GM18870 (cell line): ENCODE results near the gene DUOXA1.

ENCODE experiments used
- ATAC-seq: cut with Tn5 transposase; IDR thresholded peaks from one replicate; pipeline ENCODE4 v1.9.1; 2021; ENCODE audit warnings: moderate library complexity; ENCODE audit not compliant: unreplicated experiment

DUOXA1 gene

GRCh38 chr15:45129651-45130129 is at the start of gene DUOXA1, which contains the start of gene DUOX1:
Gene DUOXA1, minus strand, starts transcription at chr15:45129879. Its CDS starts 6,865 bp downstream, at chr15:45123014.
Gene DUOX1, plus strand, starts transcription at chr15:45129994. Its CDS starts 1,973 bp downstream, at chr15:45131967.
- ATAC-seq = no peak

- no peak for ATAC-seq
Measured at GRCh38 chr15:45177285-45177684, 47.6 kb upstream of the DUOXA1 start.

DNA sequence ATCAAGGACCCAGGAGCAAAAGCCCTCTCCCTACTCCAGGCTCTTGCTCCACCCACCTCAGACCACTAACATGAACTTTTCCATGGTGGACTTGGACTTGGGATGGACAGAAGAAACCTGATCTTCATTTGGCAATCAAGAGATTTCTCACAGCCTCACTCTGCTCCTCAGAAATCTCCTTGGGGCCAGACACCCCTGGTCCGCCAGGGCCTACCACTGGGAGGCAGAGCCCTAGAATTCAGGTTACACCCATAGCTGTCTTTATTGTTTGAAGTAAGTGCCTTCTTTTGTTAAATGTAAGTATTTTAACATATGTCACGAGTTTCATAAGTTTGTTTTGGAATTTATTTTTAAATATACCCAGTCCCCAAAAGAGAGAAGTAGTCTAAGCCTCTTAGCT is 44.9 kb upstream of the DUOXA1 start:
- ATAC-seq = no peak

GRCh38 chr15:45174069-45174468 is 44.4 kb upstream of the DUOXA1 start:
- ATAC-seq = no peak

- no peak for ATAC-seq
Measured at GRCh38 chr15:45171912-45172311, 42.2 kb upstream of the DUOXA1 start.

- ATAC-seq = no peak
Measured at GRCh38 chr15:45169608-45170480, 40.2 kb upstream of the DUOXA1 start.

DNA sequence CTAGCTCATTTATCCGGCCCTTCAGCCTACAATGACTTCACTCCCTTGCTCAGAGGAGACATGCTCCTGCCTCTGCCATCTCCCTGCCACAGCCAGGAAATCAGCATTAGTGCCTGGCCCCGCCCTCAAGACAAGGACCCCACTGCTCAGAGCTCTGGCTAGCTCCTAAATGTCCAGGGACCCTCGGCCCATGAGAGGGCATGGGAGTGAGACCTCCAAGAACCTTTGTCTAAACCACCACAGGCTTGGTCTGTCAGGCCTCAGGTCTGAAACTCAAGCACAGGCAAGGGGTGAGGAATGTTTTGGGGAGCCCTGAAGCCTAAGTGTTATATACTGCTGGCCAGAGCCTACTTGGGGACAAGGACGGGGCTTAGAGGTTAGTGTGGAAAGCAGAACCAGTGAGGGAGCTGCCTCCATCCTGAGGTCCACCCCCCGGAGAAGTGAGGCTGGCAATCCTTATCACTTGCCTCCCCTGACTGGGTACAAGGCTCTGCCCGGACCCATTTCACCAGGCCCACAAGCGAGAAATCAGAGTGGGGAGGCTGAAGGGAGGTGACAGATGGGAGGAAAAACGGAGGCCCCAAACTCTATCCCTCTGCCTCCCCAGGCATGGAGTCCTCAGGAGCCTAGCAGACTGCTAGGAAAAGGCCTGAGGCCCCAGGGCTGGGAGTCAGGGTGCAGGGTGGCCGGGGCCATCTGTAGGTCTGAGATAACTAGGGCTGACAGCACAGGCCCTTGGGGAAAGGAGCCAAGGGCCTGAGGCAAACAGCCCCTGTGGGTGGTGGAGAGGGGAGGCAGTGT is 39.3 kb upstream of the DUOXA1 start:
- ATAC-seq = no peak

DNA sequence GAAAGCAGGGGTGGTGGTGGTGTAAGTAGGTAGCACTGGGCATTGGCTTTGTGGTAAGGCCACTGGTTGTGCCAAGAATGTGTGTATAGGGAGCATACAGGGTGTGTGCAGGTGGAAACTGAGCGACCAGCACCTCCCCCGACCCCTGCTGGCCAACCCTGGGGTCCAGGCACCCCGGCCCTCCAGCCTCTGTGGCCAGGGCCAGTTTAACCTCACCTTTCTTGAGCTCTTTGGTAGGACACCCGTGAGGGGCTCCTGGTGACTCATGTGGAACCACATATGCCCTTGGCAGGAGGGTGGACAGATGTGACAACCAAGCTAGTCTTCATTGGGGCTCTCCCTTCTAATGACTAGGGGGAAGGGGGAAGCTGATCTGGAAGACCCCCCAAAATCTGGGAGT is 38.6 kb upstream of the DUOXA1 start:
- no peak for ATAC-seq

DNA sequence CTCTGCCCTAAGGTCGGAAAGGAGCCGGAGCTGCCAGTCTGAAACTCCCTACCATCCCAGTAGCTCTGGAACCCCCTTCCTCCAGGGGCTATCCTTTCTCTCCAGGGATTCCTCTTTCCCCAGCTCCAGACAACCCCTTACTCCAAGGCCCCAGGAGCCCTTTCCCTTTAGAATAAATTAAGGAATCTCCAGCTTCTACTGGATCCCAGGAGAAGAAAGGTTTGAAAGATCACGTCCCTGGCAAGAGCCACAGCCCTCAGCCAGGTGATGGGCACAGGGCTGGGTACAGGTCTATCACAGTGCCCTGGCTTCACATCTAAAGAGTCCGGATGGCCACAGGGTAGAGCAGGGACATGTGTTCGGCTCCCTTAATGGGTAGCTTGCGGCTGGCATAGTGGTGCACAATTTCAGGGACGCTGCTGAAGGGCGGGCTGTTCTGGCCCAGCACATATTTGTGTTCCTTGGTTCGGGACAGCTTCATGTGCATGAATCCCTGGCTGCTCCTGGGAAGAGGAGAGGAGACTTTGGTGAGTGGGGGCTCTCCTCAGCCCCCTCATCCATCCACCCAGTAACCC is 38.0 kb upstream of the DUOXA1 start:
- ATAC-seq = no peak

GRCh38 chr15:45166834-45167630 is 37.4 kb upstream of the DUOXA1 start:
- ATAC-seq = peak; percentile 71

GRCh38 chr15:45165536-45165935 is 35.9 kb upstream of the DUOXA1 start:
- no peak for ATAC-seq

DNA sequence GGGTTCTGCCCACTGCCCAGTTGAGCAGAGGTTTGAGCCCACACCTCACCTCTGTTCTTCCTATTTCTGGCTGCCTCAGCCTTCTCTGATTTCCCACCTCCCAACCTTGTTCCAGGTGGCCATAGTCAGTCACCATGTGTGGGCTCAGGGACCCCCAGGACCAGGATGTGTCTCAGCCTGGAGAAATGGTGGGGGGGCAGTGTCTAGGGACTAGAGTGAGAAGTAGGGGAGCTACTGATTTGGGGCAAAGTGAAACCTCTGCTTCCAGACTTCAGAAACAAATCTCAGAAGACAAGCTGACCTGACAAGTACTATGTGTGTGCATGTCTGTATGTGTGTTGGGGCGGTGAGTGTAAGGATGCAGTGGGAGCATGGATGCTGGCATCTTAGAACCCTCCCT is 35.2 kb upstream of the DUOXA1 start:
- ATAC-seq = no peak

DNA sequence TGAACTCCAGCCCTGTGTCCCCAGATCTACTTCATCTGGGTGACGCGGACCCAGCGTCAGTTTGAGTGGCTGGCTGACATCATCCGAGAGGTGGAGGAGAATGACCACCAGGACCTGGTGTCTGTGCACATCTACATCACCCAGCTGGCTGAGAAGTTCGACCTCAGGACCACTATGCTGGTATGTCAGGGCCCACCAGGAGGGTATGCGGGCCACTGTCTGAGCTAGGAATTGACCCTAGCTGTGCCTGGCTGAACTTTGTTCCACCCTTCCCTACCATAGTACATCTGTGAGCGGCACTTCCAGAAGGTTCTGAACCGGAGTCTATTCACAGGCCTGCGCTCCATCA is 33.8 kb upstream of the DUOXA1 start:
- no peak for ATAC-seq

GRCh38 chr15:45162771-45163507 is 33.3 kb upstream of the DUOXA1 start:
- no peak for ATAC-seq

GRCh38 chr15:45161666-45162065 is 32.0 kb upstream of the DUOXA1 start:
- ATAC-seq = no peak

GRCh38 chr15:45157974-45158373 is 28.3 kb upstream of the DUOXA1 start:
- no peak for ATAC-seq

DNA sequence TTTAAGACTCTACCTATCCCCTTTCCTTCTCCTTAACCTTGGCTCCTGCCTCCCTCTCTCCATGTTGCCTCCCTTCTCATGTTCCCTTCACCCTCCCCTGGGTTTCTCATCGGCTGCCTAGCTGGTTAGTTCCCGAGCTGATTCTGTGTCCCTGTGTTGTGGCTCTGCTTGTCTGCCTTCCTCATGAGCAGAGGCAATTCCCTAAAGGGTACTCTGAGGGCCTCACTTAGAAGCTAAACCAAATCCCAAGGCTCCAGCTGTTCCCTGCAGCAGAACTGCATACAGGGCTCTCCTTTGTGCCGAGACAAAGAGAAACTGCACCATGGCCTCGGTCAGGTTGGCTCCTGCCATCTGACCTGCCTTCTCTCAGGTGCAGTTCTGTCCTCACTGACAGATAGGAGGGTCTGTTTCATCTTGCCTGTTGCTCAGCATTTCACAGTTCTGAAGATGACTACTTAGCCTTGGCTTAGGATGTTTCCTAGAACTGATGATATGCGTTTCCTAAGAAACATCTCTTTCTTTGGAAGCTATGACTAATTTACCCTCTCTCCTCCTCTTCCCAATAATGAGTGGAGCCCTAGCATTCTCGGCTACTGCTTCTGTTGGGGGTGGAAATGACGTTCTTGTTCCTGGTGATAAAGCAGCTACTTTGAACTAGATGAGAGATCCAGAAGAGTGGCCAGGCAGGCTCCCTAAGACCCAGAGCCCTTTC is 27.2 kb upstream of the DUOXA1 start:
- ATAC-seq = no peak

DNA sequence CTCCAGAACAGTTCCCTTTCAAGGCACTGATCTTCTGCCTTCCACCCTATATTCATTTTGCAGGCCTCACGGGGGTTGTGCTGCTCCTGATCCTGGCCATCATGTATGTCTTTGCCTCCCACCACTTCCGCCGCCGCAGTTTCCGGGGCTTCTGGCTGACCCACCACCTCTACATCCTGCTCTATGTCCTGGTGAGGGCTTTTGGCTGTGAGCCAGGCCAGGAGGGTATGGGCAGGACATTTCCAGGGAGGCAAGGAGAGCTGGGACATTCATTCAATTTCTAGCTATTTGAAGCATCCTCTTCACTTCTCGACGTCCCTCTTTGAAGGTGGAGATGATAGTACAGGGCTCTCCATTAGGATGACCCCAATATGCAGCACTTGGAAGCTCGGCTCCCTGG is 26.1 kb upstream of the DUOXA1 start:
- ATAC-seq = no peak
